RWPE2 (cell line): Measurements from ENCODE around the gene TULP4.
"Not testable (repeated sequence)": the region's sequence is repeated elsewhere in the genome, so short reads cannot be mapped to it uniquely, and the experiment has no call there.

ENCODE experiments used
- ATAC-seq: fragments of 200-7000 bp; cut with Tn5 transposase; 3 replicates; pipeline ENCODE4 v1.9.1; 2021; ENCODE audit warnings: low read depth
- DNase-seq: peaks from one replicate; pipeline ENCODE4 v3.0.0-alpha.2; 2020; ENCODE audit warnings: low spot score
- H3K27ac ChIP-seq: fragments of 450-650 bp; 2 replicates; pipeline ENCODE4 v1.5.1; 2017; ENCODE audit warnings: mild to moderate bottlenecking; ENCODE audit not compliant: poor library complexity, severe bottlenecking
- H3K27me3 ChIP-seq: fragments of 250-450 bp; sonication (Bioruptor Pico); 2 replicates; pipeline ENCODE4 v1.5.1; 2021; ENCODE audit warnings: mild to moderate bottlenecking, moderate library complexity; ENCODE audit not compliant: insufficient read depth, poor library complexity, severe bottlenecking
- H3K36me3 ChIP-seq: fragments of 250-450 bp; sonication (Bioruptor Pico); 2 replicates; pipeline ENCODE4 v1.5.1; 2020; ENCODE audit warnings: low read depth, mild to moderate bottlenecking, moderate library complexity
- H3K4me1 ChIP-seq: fragments of 250-450 bp; sonication (Bioruptor Pico); 2 replicates; pipeline ENCODE4 v1.5.1; 2021; ENCODE audit warnings: mild to moderate bottlenecking, moderate library complexity; ENCODE audit not compliant: insufficient read depth, poor library complexity, severe bottlenecking
- H3K4me3 ChIP-seq: fragments of 250-450 bp; sonication (Bioruptor Pico); 2 replicates; pipeline ENCODE4 v1.5.1; 2021; ENCODE audit warnings: mild to moderate bottlenecking, moderate library complexity; ENCODE audit not compliant: severe bottlenecking
- H3K9me3 ChIP-seq: fragments of 250-450 bp; sonication (Bioruptor Pico); 2 replicates; pipeline ENCODE4 v1.5.1; 2021; ENCODE audit warnings: mild to moderate bottlenecking, moderate library complexity; ENCODE audit not compliant: severe bottlenecking
- TF ChIP-seq, protein P1 (sequence below): fragments of 450-650 bp; IDR thresholded peaks from one replicate; pipeline ENCODE4 v1.5.1; 2017; ENCODE audit warnings: mild to moderate bottlenecking, moderate library complexity; ENCODE audit not compliant: poor library complexity, severe bottlenecking

Gene TULP4

DNA sequence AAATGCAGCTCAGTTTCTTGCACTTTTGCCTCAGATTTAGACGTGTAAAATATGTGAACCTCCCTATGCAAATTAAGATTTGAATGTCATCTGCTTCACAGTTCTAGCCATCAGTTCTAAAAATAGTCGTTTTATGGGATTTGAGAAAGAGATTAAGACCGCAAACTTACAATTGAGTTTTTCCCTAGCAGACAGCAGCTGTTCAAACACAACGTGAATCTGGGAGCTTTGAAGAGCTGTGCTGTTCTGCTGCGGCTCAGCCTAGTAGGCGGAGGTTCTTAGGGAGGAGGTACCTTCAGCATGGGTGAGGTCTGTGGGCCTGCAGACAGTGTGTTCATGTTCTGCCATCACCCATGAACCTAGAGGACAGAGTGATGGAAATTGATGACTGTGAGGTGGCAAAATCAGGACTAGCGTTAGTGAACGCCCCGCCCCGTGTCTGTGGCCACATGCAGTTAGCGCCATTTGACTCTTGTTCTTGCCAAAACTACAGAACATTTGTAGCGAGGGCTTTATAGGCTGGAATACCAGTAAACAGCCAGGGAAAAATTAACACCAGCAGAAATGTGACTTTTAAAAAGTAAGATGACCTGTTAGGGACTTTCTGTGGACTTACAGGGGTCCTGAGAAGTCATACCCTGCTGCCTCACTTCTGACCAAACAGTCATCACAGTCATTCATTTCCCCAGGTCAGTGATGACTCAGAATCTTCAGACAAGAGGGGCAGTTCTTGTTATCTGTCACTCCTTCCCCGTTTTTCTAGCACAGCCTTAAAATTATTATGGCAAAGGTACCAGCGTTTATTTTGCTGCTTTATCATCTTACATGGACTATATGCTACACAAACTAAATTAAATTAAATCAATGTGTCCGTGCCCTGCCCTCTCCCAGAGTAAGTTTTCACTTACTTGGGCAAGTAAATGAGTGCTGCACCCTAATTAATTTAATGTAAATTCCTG is 163.4 kb downstream of the TULP4 start:
- no peaks in the 10 kb centered on the region for H3K9me3 ChIP-seq
- TF ChIP-seq, protein P1, sequence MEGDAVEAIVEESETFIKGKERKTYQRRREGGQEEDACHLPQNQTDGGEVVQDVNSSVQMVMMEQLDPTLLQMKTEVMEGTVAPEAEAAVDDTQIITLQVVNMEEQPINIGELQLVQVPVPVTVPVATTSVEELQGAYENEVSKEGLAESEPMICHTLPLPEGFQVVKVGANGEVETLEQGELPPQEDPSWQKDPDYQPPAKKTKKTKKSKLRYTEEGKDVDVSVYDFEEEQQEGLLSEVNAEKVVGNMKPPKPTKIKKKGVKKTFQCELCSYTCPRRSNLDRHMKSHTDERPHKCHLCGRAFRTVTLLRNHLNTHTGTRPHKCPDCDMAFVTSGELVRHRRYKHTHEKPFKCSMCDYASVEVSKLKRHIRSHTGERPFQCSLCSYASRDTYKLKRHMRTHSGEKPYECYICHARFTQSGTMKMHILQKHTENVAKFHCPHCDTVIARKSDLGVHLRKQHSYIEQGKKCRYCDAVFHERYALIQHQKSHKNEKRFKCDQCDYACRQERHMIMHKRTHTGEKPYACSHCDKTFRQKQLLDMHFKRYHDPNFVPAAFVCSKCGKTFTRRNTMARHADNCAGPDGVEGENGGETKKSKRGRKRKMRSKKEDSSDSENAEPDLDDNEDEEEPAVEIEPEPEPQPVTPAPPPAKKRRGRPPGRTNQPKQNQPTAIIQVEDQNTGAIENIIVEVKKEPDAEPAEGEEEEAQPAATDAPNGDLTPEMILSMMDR, result no peak
- H3K4me3 ChIP-seq, result no peak overlapping the region
- no peak for DNase-seq
- no peaks in the 10 kb centered on the region for H3K27me3 ChIP-seq
- peak overlapping the region; percentile 75 for H3K27ac ChIP-seq
- H3K4me1 ChIP-seq, result peaks cover 21% of the 10 kb centered on the region
- 0 out of 2 replicates have a peak, but pooled peaks cover 12% of the 10 kb centered on the region for H3K36me3 ChIP-seq
- peak; percentile 47 for ATAC-seq

DNA sequence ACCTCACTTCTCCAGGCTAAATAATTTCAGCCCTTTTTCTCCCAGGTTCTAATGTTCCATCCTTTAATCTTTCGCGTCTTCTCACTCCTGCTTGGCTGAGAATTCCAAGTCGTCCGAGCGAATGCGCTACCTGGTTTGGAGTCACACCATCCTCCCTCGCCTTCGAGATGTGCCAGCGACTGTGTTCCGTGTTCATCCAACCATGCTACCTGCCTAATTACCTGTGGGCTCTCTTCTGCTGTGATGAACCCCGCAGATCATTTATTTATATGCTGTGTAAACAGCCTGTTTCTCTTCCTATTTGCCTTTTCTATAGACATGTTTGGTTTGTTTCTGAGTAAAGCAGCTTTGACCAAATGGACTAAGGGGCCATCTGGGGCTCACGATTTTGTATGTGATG is 164.1 kb downstream of the TULP4 start:
- DNase-seq, result no peak
- peak overlapping the region; percentile 75 for H3K27ac ChIP-seq
- TF ChIP-seq, protein P1, result no peak
- H3K36me3 ChIP-seq, result peaks cover 12% of the 10 kb centered on the region; the same call in 1 of the 2 replicates
- no peaks in the 10 kb centered on the region for H3K27me3 ChIP-seq
- no peaks in the 10 kb centered on the region for H3K9me3 ChIP-seq
- ATAC-seq, result no peak
- H3K4me1 ChIP-seq, result peaks cover 24% of the 10 kb centered on the region
- H3K4me3 ChIP-seq, result no peak overlapping the region

DNA sequence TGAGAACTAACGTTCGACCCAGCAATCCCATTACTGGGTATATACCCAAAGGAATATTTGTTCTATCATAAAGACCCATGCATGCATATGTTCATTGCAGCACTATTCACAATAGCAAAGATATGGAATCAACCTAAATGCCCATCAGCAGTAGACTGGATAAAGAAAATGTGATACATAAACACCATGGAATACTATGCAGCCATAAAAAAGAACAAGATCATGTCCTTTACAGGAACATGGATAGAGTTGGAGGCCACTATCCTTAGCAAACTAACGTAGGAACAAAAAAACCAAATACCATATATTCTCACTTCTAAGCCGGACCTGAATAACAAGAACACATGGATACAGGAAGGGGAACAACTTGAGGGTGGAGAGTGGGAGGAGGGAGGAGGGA is 165.5 kb downstream of the TULP4 start:
- not testable (repeated sequence) for H3K4me3 ChIP-seq, H3K27ac ChIP-seq, H3K9me3 ChIP-seq, H3K27me3 ChIP-seq, DNase-seq, ATAC-seq
- Histone ChIP-seq H3K4me1 (peaks cover 35% of the 10 kb centered on the region), H3K36me3 (peaks cover 13% of the 10 kb centered on the region)

DNA sequence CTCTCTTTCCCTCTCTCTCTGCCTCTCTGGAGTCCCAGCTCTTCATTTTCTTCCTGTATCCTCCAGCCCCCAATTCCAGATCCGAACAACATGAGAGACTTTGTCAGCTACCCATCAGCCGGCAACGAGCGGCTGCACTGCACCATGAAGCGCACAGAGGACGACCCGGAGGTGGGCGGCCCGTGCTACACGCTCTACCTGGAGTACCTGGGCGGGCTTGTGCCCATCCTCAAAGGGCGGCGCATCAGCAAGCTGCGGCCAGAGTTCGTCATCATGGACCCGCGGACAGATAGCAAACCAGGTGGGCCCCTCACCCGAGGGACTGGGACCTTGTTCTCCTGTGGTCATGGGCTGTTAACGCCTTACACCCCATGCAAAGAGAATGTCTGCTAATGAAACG is 168.7 kb downstream of the TULP4 start:
- TF ChIP-seq, protein P1, result no peak
- Histone ChIP-seq H3K4me1 (peaks cover 16% of the 10 kb centered on the region), H3K36me3 (peaks cover 16% of the 10 kb centered on the region), H3K9me3 (no peaks in the 10 kb centered on the region), H3K27ac (peak overlapping the region; percentile 87), H3K4me3 (no peak overlapping the region), H3K27me3 (no peaks in the 10 kb centered on the region)
- no peak for ATAC-seq
- DNase-seq, result no peak

DNA sequence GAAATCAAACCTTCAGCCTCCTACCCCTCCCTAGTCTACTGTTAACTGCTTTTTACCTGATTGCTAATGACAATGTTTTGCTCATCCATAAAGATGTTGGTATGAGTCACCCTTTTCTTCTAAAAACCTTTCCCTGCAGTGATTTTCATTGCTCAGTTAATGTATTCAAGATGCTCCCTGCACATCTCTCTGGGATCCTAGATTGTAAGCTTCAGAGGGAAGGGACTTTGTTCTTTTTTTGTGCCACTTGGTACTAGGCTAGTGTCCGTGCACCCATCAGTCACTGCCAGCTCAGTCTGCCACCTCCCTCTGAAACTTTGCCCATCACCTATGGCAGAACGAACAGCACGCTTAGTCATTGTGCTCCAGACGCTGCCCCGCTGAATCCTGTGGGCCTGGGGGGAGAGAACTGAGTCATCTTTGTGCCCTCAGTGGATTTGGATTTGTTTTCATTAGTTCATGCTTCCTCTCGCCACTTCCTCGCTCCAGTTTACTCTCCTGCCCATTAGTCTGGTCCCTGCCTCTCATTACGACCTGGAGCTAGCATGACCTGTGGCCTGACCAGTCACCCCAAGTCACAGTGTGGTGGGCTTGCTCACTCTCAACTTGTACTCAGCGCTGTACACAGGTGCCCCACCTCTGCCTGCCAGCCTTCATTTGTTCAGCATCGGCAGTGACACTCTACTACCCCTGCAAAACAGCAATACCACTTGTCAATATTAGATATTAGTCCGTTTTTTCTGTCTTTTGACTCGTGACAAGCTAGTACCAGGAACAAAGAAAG is 169.6 kb downstream of the TULP4 start:
- TF ChIP-seq, protein P1, result no peak
- Histone ChIP-seq H3K9me3 (no peaks in the 10 kb centered on the region), H3K36me3 (peaks cover 15% of the 10 kb centered on the region), H3K27ac (peak overlapping the region; percentile 87), H3K4me3 (no peak overlapping the region), H3K27me3 (no peaks in the 10 kb centered on the region), H3K4me1 (peaks cover 13% of the 10 kb centered on the region)
- peak; percentile 97 for ATAC-seq
- peak; percentile 84 for DNase-seq
